Stomach (tissue), 4 donors: ENCODE results near the gene PRUNE2.

Experiments
- EP300 ChIP-seq: sonication (generic); formaldehyde crosslinking; IDR thresholded peaks from one replicate; pipeline ENCODE4 v1.6.1; 2017; ENCODE audit warnings: antibody characterized with exemption
- POLR2A ChIP-seq, 4 donors: fragments of 450-650 bp; IDR thresholded peaks; one replicate each; pipeline ENCODE4 v1.6.1; 2016; ENCODE audit warnings: antibody characterized with exemption in 4 of 4, control low read depth in 2 of 4, mild to moderate bottlenecking in 1 of 4, moderate library complexity in 1 of 4
- TF ChIP-seq, protein P1 (sequence below), 7 experiments: fragments of 450-650 bp in 4 of 7; fragments of 200-600 bp in 3 of 7; sonication (generic) in 3 of 7; IDR thresholded peaks; one replicate each; pipeline ENCODE4 v1.5.1; 2016 to 2019; ENCODE audit warnings: antibody characterized with exemption in 7 of 7, control low read depth in 2 of 7, mild to moderate bottlenecking in 1 of 7

DNA sequence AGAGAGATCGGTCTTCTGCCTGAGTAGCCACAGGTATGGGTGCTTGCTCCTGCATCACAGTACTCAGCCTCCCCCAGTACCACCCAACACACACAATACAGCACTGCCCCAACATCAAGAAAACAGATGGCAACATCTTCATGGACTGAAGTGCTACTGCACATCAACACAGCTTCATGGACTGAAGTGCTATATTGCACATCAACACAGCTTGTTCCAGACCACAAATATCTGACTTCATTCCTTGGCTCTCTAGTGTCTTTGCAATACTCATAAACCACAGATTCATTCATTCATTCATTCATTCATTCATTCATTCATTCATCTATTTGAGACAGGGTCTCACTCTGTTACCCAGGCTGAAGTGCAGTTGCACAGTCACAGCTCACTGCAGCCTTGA lies 172.8 kb downstream of the PRUNE2 start:
- TF ChIP-seq, protein P1, sequence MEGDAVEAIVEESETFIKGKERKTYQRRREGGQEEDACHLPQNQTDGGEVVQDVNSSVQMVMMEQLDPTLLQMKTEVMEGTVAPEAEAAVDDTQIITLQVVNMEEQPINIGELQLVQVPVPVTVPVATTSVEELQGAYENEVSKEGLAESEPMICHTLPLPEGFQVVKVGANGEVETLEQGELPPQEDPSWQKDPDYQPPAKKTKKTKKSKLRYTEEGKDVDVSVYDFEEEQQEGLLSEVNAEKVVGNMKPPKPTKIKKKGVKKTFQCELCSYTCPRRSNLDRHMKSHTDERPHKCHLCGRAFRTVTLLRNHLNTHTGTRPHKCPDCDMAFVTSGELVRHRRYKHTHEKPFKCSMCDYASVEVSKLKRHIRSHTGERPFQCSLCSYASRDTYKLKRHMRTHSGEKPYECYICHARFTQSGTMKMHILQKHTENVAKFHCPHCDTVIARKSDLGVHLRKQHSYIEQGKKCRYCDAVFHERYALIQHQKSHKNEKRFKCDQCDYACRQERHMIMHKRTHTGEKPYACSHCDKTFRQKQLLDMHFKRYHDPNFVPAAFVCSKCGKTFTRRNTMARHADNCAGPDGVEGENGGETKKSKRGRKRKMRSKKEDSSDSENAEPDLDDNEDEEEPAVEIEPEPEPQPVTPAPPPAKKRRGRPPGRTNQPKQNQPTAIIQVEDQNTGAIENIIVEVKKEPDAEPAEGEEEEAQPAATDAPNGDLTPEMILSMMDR (IDR thresholded peaks at IDR 0.05) = no peak
- no peak for TF ChIP-seq POLR2A (IDR thresholded peaks at IDR 0.05)
- no peak for TF ChIP-seq EP300
